GM12878 (cell line): ENCODE measurements around the gene TXNDC15. TPM values are rescaled to one million over a fixed set of nuclear protein-coding genes. Genes with fewer than 3 reads are reported as not detected.

Experiments
- ATAC-seq: fragments of 200-7000 bp; cut with Tn5 transposase; 3 replicates; pipeline ENCODE4 v1.9.1; 2020; ENCODE audit warnings: mild to moderate bottlenecking, moderate library complexity
- BruUV-seq: library from RNA; stranded (reverse); fragments of 400-500 nt; replicated peaks from 2 replicates; lab custom pipeline; 2021; lab: Mats Ljungman, UMichigan
- CTCF ChIA-PET: fragments of 300-600 bp; sonication (Branson Sonifier 250); formaldehyde crosslinking; extraction: SDS; loops from one replicate; lab custom pipeline; 2021; ENCODE audit warnings: inconsistent platforms; lab: Yijun Ruan, JAX
- POLR2A ChIA-PET: fragments of 350-600 bp; formaldehyde crosslinking; extraction: SDS; loops from one replicate; lab custom pipeline; 2021; ENCODE audit warnings: inconsistent platforms; lab: Charles Lee
- RAD21 ChIA-PET: fragments of 300-600 bp; sonication (Branson Sonifier 250); formaldehyde crosslinking; loops from one replicate; lab custom pipeline; 2023; ENCODE audit warnings: antibody characterized with exemption; ENCODE audit not compliant: unreplicated experiment; lab: Charles Lee
- SMC1A ChIA-PET: fragments of 300-600 bp; sonication (Branson Sonifier 250); formaldehyde crosslinking; loops from one replicate; lab custom pipeline; 2023; ENCODE audit not compliant: unreplicated experiment, uncharacterized antibody; lab: Charles Lee
- DNase-seq: peaks from one replicate; pipeline ENCODE4 v3.0.0-alpha.2; 2011; ENCODE audit warnings: low read depth, low spot score
- FAIRE-seq: peaks from 3 replicates; lab custom pipeline; 2011; peaks lifted over from hg19 to GRCh38; lab: Jason Lieb, UNC
- H2AFZ ChIP-seq: 2 replicates; pipeline ENCODE4 v1.6.0; 2011; ENCODE audit warnings: low read depth, low read length, control low read depth; ENCODE audit not compliant: control insufficient read depth
- H3K27ac ChIP-seq: 2 replicates; pipeline ENCODE4 v1.5.1; 2011; ENCODE audit warnings: control low read depth; ENCODE audit not compliant: control insufficient read depth, insufficient read depth
- H3K27me3 ChIP-seq, 2 experiments: replicated peaks in 1 of 2; 2 replicates each; pipeline versions ENCODE4 v1.6.0 to v1.6.1; 2011; ENCODE audit warnings: low read length in 1 of 2; ENCODE audit not compliant: control insufficient read depth in 2 of 2, insufficient read depth in 2 of 2
- H3K36me3 ChIP-seq, 2 experiments: 2 replicates each; pipeline ENCODE4 v1.5.1; 2011; ENCODE audit warnings: low read length in 1 of 2; ENCODE audit not compliant: control insufficient read depth in 2 of 2, insufficient read depth in 2 of 2
- H3K4me1 ChIP-seq: 2 replicates; pipeline ENCODE4 v1.6.1; 2011; ENCODE audit warnings: mild to moderate bottlenecking, low read length, moderate library complexity, mixed read lengths; ENCODE audit not compliant: control insufficient read depth, insufficient read depth
- H3K4me2 ChIP-seq: 2 replicates; pipeline ENCODE4 v1.6.0; 2011; ENCODE audit warnings: control low read depth; ENCODE audit not compliant: control insufficient read depth, insufficient read depth
- H3K4me3 ChIP-seq: fragments of 200-600 bp; sonication (generic); 2 replicates; pipeline ENCODE4 v1.5.1; 2016
- H3K79me2 ChIP-seq: 2 replicates; pipeline ENCODE4 v1.6.0; 2011; ENCODE audit warnings: low read length; ENCODE audit not compliant: control insufficient read depth, insufficient read depth
- H3K9ac ChIP-seq: 2 replicates; pipeline ENCODE4 v1.8.0; 2011; ENCODE audit warnings: low read length, control low read depth, mixed read lengths; ENCODE audit not compliant: control insufficient read depth, insufficient read depth
- H3K9me3 ChIP-seq: replicated peaks from 3 replicates; pipeline ENCODE4 v1.5.1; 2011; ENCODE audit warnings: mild to moderate bottlenecking, low read length; ENCODE audit not compliant: control insufficient read depth, insufficient read depth
- H4K20me1 ChIP-seq: 2 replicates; pipeline ENCODE4 v1.6.0; 2011; ENCODE audit not compliant: control insufficient read depth, insufficient read depth
- BMI1 ChIP-seq: fragments of 450-650 bp; IDR thresholded peaks from 2 replicates; pipeline ENCODE4 v1.6.1; 2016; ENCODE audit warnings: mild to moderate bottlenecking, moderate library complexity, borderline replicate concordance
- CREB1 ChIP-seq: IDR thresholded peaks from 2 replicates; pipeline ENCODE4 v1.6.1; 2012; ENCODE audit warnings: low read depth, mild to moderate bottlenecking, inconsistent platforms
- EED ChIP-seq: sonication (generic); IDR thresholded peaks from 2 replicates; pipeline ENCODE4 v1.6.1; 2016; ENCODE audit warnings: antibody characterized with exemption, low read depth
- IKZF2 ChIP-seq, 2 experiments: fragments of 450-650 bp; IDR thresholded peaks; 2 replicates each; pipeline ENCODE4 v1.6.1; 2017; ENCODE audit warnings: mild to moderate bottlenecking in 2 of 2, moderate library complexity in 2 of 2
- NFYB ChIP-seq: IDR thresholded peaks from 2 replicates; pipeline ENCODE4 v1.6.1; 2011; ENCODE audit warnings: low read depth, mild to moderate bottlenecking, low read length, improper control_type of control experiment, moderate library complexity; ENCODE audit not compliant: insufficient read depth
- YY1 ChIP-seq: IDR thresholded peaks from 2 replicates; pipeline ENCODE4 v1.6.1; 2011; ENCODE audit warnings: low read depth, mild to moderate bottlenecking, low read length
- ZNF687 ChIP-seq: fragments of 450-650 bp; IDR thresholded peaks from 2 replicates; pipeline ENCODE4 v1.6.1; 2017; ENCODE audit warnings: mild to moderate bottlenecking, moderate library complexity
- WGBS: methylation state at CpG from one replicate; pipeline ENCODE4 v1.1.6; 2016; ENCODE audit warnings: low lambda C conversion rate; ENCODE audit not compliant: insufficient replicate concordance, insufficient coverage; ENCODE audit errors: missing lambda C conversion rate; 5-methylcytosine and 5-hydroxymethylcytosine counted together
- in situ Hi-C: fragments of 300-500 bp; cut with MboI; formaldehyde crosslinking; loops from 9 replicates; pipeline ENCODE4 v1.14.3; 2018; ENCODE audit warnings: mixed read lengths
- intact Hi-C: fragments of 100-400 bp; cut with micrococcal nuclease; formaldehyde crosslinking; loops from one replicate; pipeline ENCODE4 v1.14.2; 2022; ENCODE audit not compliant: unreplicated experiment
- polyA plus RNA-seq, 11 experiments: library from polyadenylated mRNA; depleted of rRNA in 4 of 11; unstranded in 6 of 11; stranded (reverse) in 5 of 11; fragments of >200 nt; fragmentation: Nextera tagmentation in 4 of 11; fragmentation: Illumina TruSeq in 1 of 11; extraction: Ambion mirVana in 4 of 11; extraction: Trizol in 1 of 11; gene quantifications; 1 replicate in 1 of 11; 2 replicates in 10 of 11; pipeline versions ENCODE4 v1.2.1 to v1.2.3, GENCODE V29; 2011 to 2016; ENCODE audit warnings: inconsistent platforms in 2 of 11, missing spikeins in 2 of 11, low read depth in 1 of 11
- total RNA-seq, 4 experiments: library from RNA; depleted of rRNA in 3 of 4; stranded (reverse); fragments of >200 nt in 3 of 4; fragmentation: Illumina TruSeq in 1 of 4; extraction: Trizol in 1 of 4; gene quantifications; 2 replicates each; pipeline versions ENCODE4 v1.2.1 to v1.2.3, GENCODE V29; 2013 to 2021

Gene TXNDC15
- total and polyA plus RNA-seq, 10 of the 15 experiments (the other 5 are each of a cell fraction or from before 2014, with no cell fraction given), result 8.1 to 60.6 (median 38.1) TPM

DNA sequence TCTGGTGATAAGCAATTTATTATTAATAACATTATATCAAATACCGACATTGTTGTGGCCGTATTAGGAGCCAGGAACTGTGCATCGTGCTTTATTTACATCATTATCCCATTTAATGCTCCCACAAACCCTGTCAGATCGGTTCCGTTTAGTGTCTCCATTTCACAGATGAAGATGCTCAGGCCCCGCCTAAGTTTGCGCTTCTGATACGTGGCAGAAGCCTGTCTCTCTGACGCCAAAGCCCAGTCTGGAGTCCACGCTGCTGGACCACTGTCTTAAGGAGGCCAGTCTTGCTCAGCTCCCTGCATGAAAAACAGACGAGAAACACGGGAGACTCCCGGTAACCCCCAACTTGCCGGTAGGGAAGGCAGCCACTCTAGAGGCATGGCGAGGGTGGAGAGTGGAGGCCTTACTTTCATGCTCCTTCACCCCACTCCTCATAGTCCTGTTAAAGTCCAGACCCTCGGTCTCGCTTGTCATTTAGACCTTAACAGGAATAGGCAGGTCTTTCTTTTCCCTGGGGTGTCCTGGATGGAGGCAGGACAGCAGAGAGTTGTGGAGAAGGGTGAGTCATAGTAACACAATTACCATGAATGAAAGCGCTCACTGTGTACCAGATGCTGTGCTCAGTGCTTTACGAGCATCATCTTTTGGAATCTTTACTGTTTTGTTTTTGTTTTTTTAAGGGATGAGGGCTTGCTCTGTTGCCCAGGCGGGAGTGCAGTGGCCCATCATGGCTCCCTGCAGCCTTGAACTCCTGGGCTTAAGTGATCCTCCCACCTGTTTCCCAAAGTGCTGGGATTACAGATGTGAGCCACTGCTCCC, 872 bp downstream of the TXNDC15 start:
- H4K20me1 ChIP-seq, result no peaks in the 10 kb centered on the region
- FAIRE-seq, result no peak
- H3K79me2 ChIP-seq, result peaks cover 39% of the 10 kb centered on the region
- ChIA-PET RAD21 (interaction anchor here (1.6 kb wide), 1 partner anchor 29 kb away, joined by 10 read pairs; the partner anchor contains the start of gene PCBD2), CTCF (no interaction called here), SMC1A (interaction anchor here (0.6 kb wide), 1 partner anchor 9 kb away, joined by 3 read pairs; no protein-coding TSS in a partner anchor), POLR2A (interaction anchor here (0.7 to 1.6 kb wide), 3 partner anchors 28 to 137 kb away, joined by 3 to 9 read pairs (median 3); partner anchors contain the start of genes C5orf24 and CAMLG)
- intact Hi-C loops, result loop anchor here (1.0 kb wide), 1 partner anchor 30 kb away; the partner anchor contains the start of gene PCBD2
- peak overlapping the region; percentile 83 for H3K9ac ChIP-seq
- DNase-seq, result no peak
- H3K9me3 ChIP-seq, result no peaks in the 10 kb centered on the region
- no peaks in the 10 kb centered on the region for H3K36me3 ChIP-seq
- BruUV-seq, result no TSS peak
- TF ChIP-seq YY1 (0 out of 2 replicates have a peak, but pooled peaks have one; percentile 13), EED (peak; percentile 23; the same call in 1 of the 2 replicates), BMI1 (no peak), NFYB (no peak), CREB1 (peak; percentile 49; the same call in 1 of the 2 replicates), ZNF687 (peak; percentile 40; the same call in 1 of the 2 replicates), IKZF2 (IDR thresholded peaks at IDR 0.05) (peak in 1 of 2 experiments; percentile 16; a peak in 1 of 4 replicates)
- 1% methylated on average over 20 of the region's 20 CpGs for WGBS
- peak; percentile 57 for ATAC-seq
- H3K27me3 ChIP-seq, result no peaks in the 10 kb centered on the region
- peak overlapping the region; percentile 88 for H3K27ac ChIP-seq
- peak overlapping the region; percentile 66 for H2AFZ ChIP-seq
- peaks cover 18% of the 10 kb centered on the region for H3K4me1 ChIP-seq
- peak overlapping the region; percentile 93 for H3K4me2 ChIP-seq
- in situ Hi-C loops, result no loop called here
- H3K4me3 ChIP-seq, result peak overlapping the region; percentile 83
